A549 (cell line): ENCODE results near the gene XRCC5. TPM values are rescaled to one million over a fixed set of nuclear protein-coding genes. Genes with fewer than 3 reads are reported as not detected.
A peak's percentile ranks its signal among the peaks of the same experiment; 100 is the strongest.

Source experiments
- ATAC-seq, 2 experiments: fragments of 200-7000 bp in 1 of 2; fragments of >200 bp in 1 of 2; cut with Nextera tagmentation in 1 of 2; cut with Tn5 transposase in 1 of 2; 3 replicates each; pipeline versions ENCODE4 v1.8.0 to v1.9.1; 2018 to 2020; ENCODE audit warnings: mild to moderate bottlenecking in 1 of 2, moderate library complexity in 1 of 2
- CTCF ChIA-PET: fragments of 300-600 bp; sonication (Branson Sonifier 250); formaldehyde crosslinking; extraction: SDS; loops from one replicate; lab custom pipeline; 2021; ENCODE audit warnings: antibody characterized with exemption, inconsistent platforms; lab: Yijun Ruan, JAX
- POLR2A ChIA-PET: fragments of 350-600 bp; formaldehyde crosslinking; extraction: SDS; loops from one replicate; lab custom pipeline; 2021; ENCODE audit warnings: antibody characterized with exemption, inconsistent platforms; lab: Yijun Ruan, JAX
- DNase-seq, 2 experiments: peaks; one replicate each; pipeline versions ENCODE4 v3.0.0 to v3.0.0-alpha.2; 2011 to 2016; ENCODE audit warnings: low read depth in 1 of 2, low spot score in 1 of 2
- FAIRE-seq: peaks from 2 replicates; lab custom pipeline; 2011; peaks lifted over from hg19 to GRCh38; lab: Jason Lieb, UNC
- H3K27ac ChIP-seq, 2 experiments: fragments of >200 bp; sonication (Bioruptor Twin); formaldehyde crosslinking; 3 replicates each; pipeline ENCODE4 v1.5.1; 2016 to 2017
- H3K4me1 ChIP-seq: fragments of >200 bp; sonication (Bioruptor Twin); formaldehyde crosslinking; 3 replicates; pipeline ENCODE4 v1.6.1; 2016
- H3K4me2 ChIP-seq: fragments of >200 bp; sonication (Bioruptor Twin); formaldehyde crosslinking; 3 replicates; pipeline ENCODE4 v1.6.1; 2016
- H3K4me3 ChIP-seq: fragments of >200 bp; sonication (Bioruptor Twin); formaldehyde crosslinking; 3 replicates; pipeline ENCODE4 v1.5.1; 2016
- H3K9me3 ChIP-seq: fragments of >200 bp; sonication (Bioruptor Twin); formaldehyde crosslinking; 3 replicates; pipeline ENCODE4 v1.6.1; 2016
- CBX8 ChIP-seq: fragments of 200-600 bp; sonication (generic); IDR thresholded peaks from 2 replicates; pipeline ENCODE4 v1.6.1; 2016
- EHMT2 ChIP-seq: fragments of 200-600 bp; sonication (generic); IDR thresholded peaks from 2 replicates; pipeline ENCODE4 v1.6.1; 2016; ENCODE audit warnings: antibody characterized with exemption, low read depth, mild to moderate bottlenecking, moderate library complexity
- FOSB ChIP-seq: fragments of 250-450 bp; sonication (Bioruptor Pico); IDR thresholded peaks from 2 replicates; pipeline ENCODE4 v1.5.0; 2020; ENCODE audit warnings: mild to moderate bottlenecking, moderate library complexity
- FOXS1 ChIP-seq: fragments of 250-450 bp; sonication (Bioruptor Pico); IDR thresholded peaks from 2 replicates; pipeline ENCODE4 v1.5.0; 2020; ENCODE audit warnings: mild to moderate bottlenecking, moderate library complexity
- GATA3 ChIP-seq: IDR thresholded peaks from 2 replicates; pipeline ENCODE4 v1.6.1; 2012; ENCODE audit warnings: borderline replicate concordance
- HOXA7 ChIP-seq: fragments of 250-450 bp; sonication (Bioruptor Pico); IDR thresholded peaks from 2 replicates; pipeline ENCODE4 v1.5.0; 2020; ENCODE audit warnings: mild to moderate bottlenecking, moderate library complexity
- HOXB13 ChIP-seq: fragments of 250-450 bp; sonication (Bioruptor Pico); IDR thresholded peaks from 2 replicates; pipeline ENCODE4 v1.5.0; 2020; ENCODE audit warnings: low read depth, mild to moderate bottlenecking, moderate library complexity
- MYC ChIP-seq: IDR thresholded peaks from 2 replicates; pipeline ENCODE4 v1.6.1; 2012; ENCODE audit warnings: mild to moderate bottlenecking, inconsistent platforms, low read length, improper control_type of control experiment, borderline replicate concordance
- NPAS2 ChIP-seq: fragments of 250-450 bp; sonication (Bioruptor Pico); IDR thresholded peaks from 2 replicates; pipeline ENCODE4 v1.8.0; 2022; ENCODE audit warnings: mild to moderate bottlenecking, moderate library complexity, borderline replicate concordance
- PBX3 ChIP-seq: IDR thresholded peaks from 2 replicates; pipeline ENCODE4 v1.6.1; 2012
- PHF8 ChIP-seq: fragments of 200-600 bp; sonication (generic); IDR thresholded peaks from 2 replicates; pipeline ENCODE4 v1.6.1; 2016; ENCODE audit warnings: low read depth, mild to moderate bottlenecking, antibody characterized with exemption, moderate library complexity, borderline replicate concordance
- POLR2AphosphoS2 ChIP-seq: conservative IDR thresholded peaks from 2 replicates; pipeline ENCODE4 v1.6.1; 2012; ENCODE audit warnings: low read length, improper control_type of control experiment, inconsistent platforms
- REST ChIP-seq: fragments of 200-600 bp; sonication (generic); IDR thresholded peaks from 2 replicates; pipeline ENCODE4 v1.6.1; 2016; ENCODE audit warnings: antibody characterized with exemption, mild to moderate bottlenecking, moderate library complexity
- RNF2 ChIP-seq: fragments of 200-600 bp; sonication (generic); IDR thresholded peaks from 2 replicates; pipeline ENCODE4 v1.6.1; 2016; ENCODE audit warnings: low read depth, mild to moderate bottlenecking, antibody characterized with exemption, moderate library complexity, borderline replicate concordance
- SREBF2 ChIP-seq: fragments of 450-650 bp; IDR thresholded peaks from 2 replicates; pipeline ENCODE4 v1.6.1; 2014; ENCODE audit warnings: mild to moderate bottlenecking, moderate library complexity
- ZC3H11A ChIP-seq: fragments of 450-650 bp; IDR thresholded peaks from 2 replicates; pipeline ENCODE4 v1.6.1; 2014; ENCODE audit warnings: antibody characterized with exemption, mild to moderate bottlenecking
- ZFP36 ChIP-seq: fragments of 450-650 bp; IDR thresholded peaks from 2 replicates; pipeline ENCODE4 v1.6.1; 2014; ENCODE audit warnings: borderline replicate concordance; ENCODE audit not compliant: partially characterized antibody
- WGBS: methylation state at CpG from one replicate; pipeline ENCODE4 v1.1.6; 2017; ENCODE audit errors: missing lambda C conversion rate; 5-methylcytosine and 5-hydroxymethylcytosine counted together
- polyA plus RNA-seq, 4 experiments: library from polyadenylated mRNA; depleted of rRNA in 3 of 4; stranded (reverse); fragments of >200 nt; fragmentation: RNase III in 1 of 4; extraction: RNeasy Plus Mini Kit Qiagen cat#74134 plus additional on column Dnase treatment in 1 of 4; gene quantifications; 2 replicates in 3 of 4; 3 replicates in 1 of 4; pipeline ENCODE4 v1.2.3, GENCODE V29; 2011 to 2017
- TF ChIP-seq, protein P1 (sequence below): fragments of >200 bp; sonication (Bioruptor Twin); formaldehyde crosslinking; IDR thresholded peaks from 3 replicates; pipeline ENCODE4 v1.5.1; 2016
- TF ChIP-seq, protein P2 (sequence below): fragments of 250-450 bp; sonication (Bioruptor Pico); IDR thresholded peaks from 2 replicates; pipeline ENCODE4 v1.5.0; 2020; ENCODE audit warnings: low read depth, mild to moderate bottlenecking, moderate library complexity
- TF ChIP-seq, protein P3 (sequence below): fragments of >200 bp; sonication (Bioruptor Twin); formaldehyde crosslinking; IDR thresholded peaks from 2 replicates; pipeline ENCODE4 v1.6.1; 2016

Gene XRCC5
- polyA plus RNA-seq, 2 of the 4 experiments (the other 2 are of a cell fraction) = 217 to 430 TPM

DNA sequence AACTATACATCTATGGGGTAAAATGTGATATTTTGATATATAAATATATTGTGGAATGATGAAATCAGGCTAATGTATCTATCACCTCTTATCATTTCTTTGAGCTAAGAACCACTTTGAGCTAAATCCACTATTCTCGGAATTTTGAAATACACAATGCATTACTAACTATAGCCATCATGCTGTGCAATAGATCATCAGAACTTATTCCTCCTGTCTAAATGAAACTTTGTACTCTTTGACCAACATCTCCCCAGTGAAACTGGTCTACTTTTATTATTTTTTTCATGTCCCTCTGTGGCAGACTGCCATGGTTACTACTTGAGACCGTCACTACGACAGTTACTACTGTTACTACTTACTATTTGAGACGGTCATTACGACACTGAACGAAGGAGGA is 39.0 kb upstream of the XRCC5 start (continued):
- TF ChIP-seq REST (no peak), HOXA7 (CRISPR knock-in tag) (no peak), SREBF2 (no peak), FOXS1 (no peak), NPAS2 (CRISPR knock-in tag) (no peak), GATA3 (no peak), EHMT2 (no peak)
- TF ChIP-seq, protein P1, sequence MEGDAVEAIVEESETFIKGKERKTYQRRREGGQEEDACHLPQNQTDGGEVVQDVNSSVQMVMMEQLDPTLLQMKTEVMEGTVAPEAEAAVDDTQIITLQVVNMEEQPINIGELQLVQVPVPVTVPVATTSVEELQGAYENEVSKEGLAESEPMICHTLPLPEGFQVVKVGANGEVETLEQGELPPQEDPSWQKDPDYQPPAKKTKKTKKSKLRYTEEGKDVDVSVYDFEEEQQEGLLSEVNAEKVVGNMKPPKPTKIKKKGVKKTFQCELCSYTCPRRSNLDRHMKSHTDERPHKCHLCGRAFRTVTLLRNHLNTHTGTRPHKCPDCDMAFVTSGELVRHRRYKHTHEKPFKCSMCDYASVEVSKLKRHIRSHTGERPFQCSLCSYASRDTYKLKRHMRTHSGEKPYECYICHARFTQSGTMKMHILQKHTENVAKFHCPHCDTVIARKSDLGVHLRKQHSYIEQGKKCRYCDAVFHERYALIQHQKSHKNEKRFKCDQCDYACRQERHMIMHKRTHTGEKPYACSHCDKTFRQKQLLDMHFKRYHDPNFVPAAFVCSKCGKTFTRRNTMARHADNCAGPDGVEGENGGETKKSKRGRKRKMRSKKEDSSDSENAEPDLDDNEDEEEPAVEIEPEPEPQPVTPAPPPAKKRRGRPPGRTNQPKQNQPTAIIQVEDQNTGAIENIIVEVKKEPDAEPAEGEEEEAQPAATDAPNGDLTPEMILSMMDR = no peak
- TF ChIP-seq, protein P2, sequence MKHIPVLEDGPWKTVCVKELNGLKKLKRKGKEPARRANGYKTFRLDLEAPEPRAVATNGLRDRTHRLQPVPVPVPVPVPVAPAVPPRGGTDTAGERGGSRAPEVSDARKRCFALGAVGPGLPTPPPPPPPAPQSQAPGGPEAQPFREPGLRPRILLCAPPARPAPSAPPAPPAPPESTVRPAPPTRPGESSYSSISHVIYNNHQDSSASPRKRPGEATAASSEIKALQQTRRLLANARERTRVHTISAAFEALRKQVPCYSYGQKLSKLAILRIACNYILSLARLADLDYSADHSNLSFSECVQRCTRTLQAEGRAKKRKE (CRISPR knock-in tag) = no peak

DNA sequence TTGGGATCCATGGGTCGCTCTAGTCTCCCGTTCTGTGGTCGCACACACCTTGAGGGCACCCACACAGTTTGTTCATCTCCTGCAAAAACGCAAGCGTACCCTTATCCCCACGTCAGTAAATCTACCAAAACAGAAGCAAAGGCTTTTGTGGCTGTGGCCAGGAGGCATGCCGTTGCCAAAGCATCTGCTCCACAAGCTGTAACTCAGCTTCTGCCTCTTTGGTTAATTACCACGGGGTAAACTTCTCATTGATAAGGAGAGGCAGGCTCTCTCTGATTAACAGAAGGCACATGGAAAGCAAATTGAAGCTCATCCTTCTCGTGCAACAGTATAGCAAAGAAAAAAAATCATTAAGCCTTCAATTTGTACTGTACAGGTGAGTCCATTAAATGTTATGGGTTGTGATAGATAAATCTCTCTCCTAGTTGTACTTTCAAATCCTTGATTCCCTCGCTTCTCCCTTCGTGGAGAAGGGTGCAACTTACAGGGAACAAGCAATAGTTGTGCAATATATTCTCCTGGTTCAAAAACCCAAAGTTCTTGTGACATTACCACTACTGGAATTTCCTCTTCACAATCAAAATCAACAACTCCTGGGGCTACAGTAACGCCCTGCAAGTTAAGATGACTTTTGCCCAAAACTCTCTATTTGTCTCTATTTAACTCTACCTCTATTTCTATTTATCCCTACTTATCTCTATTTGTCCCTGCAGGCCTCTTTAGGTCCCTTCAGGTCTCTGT is 37.9 kb upstream of the XRCC5 start:
- no peak for ATAC-seq
- Histone ChIP-seq H3K27ac (no peak overlapping the region), H3K4me3 (no peak overlapping the region), H3K9me3 (no peaks in the 10 kb centered on the region), H3K4me2 (peak overlapping the region; percentile 4; the same call in 1 of the 3 replicates), H3K4me1 (peaks cover 25% of the 10 kb centered on the region)
- WGBS = 83% methylated on average over 12 of the region's 12 CpGs
- POLR2A ChIA-PET = interaction anchor here (0.9 kb wide), 1 partner anchor 10 kb away, joined by 3 read pairs; the partner anchor contains the start of genes PECR and TMEM169
- FAIRE-seq = no peak
- no peak for DNase-seq
- CTCF ChIA-PET = interaction anchor here (1.8 kb wide), 1 partner anchor 37 kb away, joined by 6 read pairs; no protein-coding TSS in a partner anchor
- no peak for TF ChIP-seq ZFP36
- TF ChIP-seq PHF8 = no peak
- TF ChIP-seq, protein P2 (CRISPR knock-in tag) = no peak
- no peak for TF ChIP-seq CBX8
- TF ChIP-seq RNF2 = no peak
- no peak for TF ChIP-seq HOXB13
- no peak for TF ChIP-seq FOSB (CRISPR knock-in tag)
- TF ChIP-seq, protein P3, sequence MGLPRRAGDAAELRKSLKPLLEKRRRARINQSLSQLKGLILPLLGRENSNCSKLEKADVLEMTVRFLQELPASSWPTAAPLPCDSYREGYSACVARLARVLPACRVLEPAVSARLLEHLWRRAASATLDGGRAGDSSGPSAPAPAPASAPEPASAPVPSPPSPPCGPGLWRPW = no peak
- no peak for TF ChIP-seq POLR2AphosphoS2
- TF ChIP-seq ZC3H11A = no peak
- TF ChIP-seq PBX3 = no peak
- TF ChIP-seq MYC = no peak
